ENCODE measurements around the gene SCN3B.

Gene SCN3B

DNA sequence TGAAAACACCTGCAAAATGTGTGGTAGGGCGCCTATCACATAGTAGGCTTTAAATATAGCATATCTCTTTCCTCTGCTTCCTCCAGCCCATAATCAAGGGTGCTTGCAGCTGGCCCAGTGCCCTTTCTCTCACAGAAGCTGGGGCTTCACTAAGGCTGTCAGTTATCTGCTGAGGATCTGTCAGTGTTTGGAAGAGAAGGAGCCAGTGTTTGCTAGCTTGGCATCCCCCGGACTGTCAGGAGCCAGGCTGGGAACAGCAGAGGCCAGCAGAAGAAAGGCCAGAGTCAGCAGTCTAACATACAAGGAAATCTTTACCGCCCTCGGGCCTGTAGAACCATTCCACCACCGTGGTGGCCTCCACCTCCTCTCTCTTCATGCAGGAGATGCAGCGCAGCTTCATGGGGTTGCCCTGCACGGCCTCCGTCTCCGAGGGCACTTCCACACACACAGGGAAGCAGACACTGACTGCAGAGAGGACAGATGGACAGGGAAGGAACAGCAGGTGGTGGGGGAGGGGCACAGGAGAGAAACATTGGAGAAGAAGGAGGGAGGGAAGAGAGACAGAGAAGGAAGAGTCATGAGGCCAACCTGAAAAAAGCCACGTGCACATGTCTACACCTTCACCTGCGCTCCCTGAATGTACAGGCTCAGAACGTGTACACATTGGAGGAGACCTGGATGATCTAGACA, 9.0 kb downstream of the SCN3B start:
- H3K4me3 ChIP-seq (ENCODE audit: low read depth, low read length) = no peak overlapping the region
- TF ChIP-seq, protein P1, sequence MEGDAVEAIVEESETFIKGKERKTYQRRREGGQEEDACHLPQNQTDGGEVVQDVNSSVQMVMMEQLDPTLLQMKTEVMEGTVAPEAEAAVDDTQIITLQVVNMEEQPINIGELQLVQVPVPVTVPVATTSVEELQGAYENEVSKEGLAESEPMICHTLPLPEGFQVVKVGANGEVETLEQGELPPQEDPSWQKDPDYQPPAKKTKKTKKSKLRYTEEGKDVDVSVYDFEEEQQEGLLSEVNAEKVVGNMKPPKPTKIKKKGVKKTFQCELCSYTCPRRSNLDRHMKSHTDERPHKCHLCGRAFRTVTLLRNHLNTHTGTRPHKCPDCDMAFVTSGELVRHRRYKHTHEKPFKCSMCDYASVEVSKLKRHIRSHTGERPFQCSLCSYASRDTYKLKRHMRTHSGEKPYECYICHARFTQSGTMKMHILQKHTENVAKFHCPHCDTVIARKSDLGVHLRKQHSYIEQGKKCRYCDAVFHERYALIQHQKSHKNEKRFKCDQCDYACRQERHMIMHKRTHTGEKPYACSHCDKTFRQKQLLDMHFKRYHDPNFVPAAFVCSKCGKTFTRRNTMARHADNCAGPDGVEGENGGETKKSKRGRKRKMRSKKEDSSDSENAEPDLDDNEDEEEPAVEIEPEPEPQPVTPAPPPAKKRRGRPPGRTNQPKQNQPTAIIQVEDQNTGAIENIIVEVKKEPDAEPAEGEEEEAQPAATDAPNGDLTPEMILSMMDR (IDR thresholded peaks at IDR 0.05; ENCODE audit: insufficient read depth, low read depth, low read length, missing control alignments) = no peak
- DNase-seq (ENCODE audit: low read depth) = no peak

DNA sequence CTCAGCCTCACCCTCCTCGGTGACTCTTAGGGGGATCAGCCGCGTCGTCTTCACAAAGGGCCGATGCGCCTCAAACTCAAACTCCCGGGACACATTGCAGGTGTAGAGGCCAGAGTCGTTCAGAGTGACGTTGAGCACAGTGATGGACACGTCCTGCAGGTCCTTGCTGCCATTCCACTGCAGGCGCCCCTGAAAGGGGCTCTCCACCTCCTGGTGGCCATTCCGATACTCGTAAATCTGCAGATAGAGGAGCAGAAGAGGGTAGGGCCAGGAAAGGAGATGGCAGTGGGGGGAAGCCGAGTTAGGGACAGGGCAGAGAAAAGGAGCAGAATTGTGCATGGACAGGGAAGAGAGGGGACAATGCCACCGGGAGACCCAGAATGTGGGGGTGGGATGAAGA, 12.0 kb downstream of the SCN3B start:
- no peak overlapping the region for H3K4me3 ChIP-seq (ENCODE audit: low read depth, low read length)
- TF ChIP-seq, protein P1 (IDR thresholded peaks at IDR 0.05; ENCODE audit: insufficient read depth, low read depth, low read length, missing control alignments) = no peak

DNA sequence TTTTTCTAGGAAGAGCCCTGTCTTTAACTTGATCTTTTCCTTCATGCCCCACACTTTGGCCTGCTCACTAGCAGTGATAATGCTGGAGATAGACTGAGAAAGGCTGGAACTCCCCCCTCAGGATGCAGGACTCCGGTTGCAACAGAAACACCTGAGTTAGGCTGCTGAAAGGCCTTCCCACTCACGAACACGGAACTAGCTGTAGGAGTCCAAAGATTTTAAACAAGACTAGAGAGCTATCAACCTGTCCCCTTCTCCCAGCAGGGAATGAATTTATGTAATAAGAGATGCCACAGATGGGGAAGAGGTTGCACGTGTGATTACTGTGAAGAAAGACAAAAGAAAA, 13.0 kb downstream of the SCN3B start:
- TF ChIP-seq, protein P1 (IDR thresholded peaks at IDR 0.05; ENCODE audit: insufficient read depth, low read depth, low read length, missing control alignments) = no peak
- no peak for DNase-seq (ENCODE audit: low read depth)
- no peak overlapping the region for H3K4me3 ChIP-seq (ENCODE audit: low read depth, low read length)

More for the DNA sequence above, 12.0 kb downstream of the SCN3B start:
- DNase-seq (ENCODE audit: low read depth) = no peak

DNA sequence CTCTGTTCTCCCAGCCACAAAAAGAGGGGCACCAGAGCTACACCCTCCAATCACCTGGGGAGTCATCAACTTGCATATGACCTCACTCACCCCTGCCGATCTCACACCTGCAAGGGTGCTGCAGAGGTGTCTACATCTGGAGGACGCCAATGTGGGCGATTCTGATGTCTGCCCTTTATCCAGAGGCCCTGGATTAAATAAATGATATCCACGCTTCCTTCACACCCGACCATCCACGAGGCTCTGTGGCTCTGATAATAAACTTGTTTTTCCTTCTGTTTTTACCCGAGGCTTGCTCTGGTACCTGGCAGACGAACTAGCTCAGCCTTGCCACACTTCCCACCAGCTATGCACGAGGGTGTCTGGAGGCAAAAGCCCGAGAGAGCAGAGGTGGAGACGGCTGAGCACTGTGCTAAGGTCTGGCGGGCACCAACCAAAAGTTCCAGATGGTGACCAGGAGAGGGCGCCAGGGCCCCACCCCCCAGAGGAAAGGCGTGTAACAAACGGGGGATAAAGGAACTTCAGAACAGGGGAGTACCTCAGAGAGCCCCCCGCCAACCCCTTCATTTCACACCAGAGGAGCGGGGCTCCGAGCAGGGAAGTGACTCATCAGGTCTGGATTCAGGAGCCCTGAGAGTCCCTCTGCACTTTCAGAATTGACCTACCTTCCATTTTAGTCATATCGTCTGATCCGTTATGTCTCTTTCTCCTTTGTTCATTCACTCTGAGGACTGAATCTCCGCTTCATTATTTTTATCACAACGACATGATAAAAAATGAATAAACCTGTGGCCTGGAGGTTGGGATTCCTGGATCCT, 13.5 kb downstream of the SCN3B start:
- TF ChIP-seq, protein P1 (IDR thresholded peaks at IDR 0.05; ENCODE audit: insufficient read depth, low read depth, low read length, missing control alignments) = peak; percentile 92
- no peak overlapping the region for H3K4me3 ChIP-seq (ENCODE audit: low read depth, low read length)
- DNase-seq (ENCODE audit: low read depth) = peak; percentile 61

DNA sequence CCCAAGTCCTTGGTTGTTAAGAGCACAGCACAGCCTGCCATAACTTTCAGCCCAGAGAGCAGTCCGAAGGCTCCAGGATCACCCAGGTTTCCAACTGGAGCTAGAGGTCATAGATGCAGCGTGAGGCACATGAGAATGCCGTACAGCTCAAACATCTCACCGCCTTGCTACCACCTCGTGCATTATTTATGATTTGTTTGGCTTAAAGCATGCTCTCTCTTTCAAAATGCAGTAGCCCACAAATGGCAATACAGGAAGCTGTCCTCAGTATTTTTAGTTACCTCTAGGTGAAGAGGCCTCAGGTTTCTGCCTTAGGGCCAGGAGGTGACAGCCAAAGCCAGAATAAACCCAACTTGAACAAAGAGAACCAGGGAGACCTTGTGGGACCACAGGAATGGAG, 14.4 kb downstream of the SCN3B start:
- no peak overlapping the region for H3K4me3 ChIP-seq (ENCODE audit: low read depth, low read length)
- TF ChIP-seq, protein P1 (IDR thresholded peaks at IDR 0.05; ENCODE audit: insufficient read depth, low read depth, low read length, missing control alignments) = no peak
- no peak for DNase-seq (ENCODE audit: low read depth)

DNA sequence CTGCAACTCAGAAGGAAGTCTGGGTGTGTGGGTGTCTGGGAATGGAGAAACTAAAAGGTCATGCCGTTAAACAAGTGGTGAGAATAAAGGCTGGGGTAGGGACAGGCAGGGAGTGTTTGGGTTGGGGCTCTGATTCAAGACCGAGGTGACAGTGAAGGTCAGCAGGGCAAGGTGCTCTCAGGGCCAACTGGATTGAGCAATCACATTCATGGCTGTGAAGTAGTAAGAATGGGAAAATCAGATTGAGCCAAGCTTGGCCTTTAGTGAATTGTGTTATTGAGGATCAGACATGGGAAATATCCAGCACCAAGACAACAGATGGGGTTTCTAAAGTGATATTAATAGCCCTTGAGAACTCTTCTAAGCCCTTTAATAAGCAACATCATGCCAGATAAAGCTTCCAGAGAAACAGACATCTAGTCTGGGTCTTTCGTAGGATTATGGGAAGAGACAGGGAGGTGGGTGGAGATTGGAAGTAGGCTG, 24.3 kb downstream of the SCN3B start:
- TF ChIP-seq, protein P1 (IDR thresholded peaks at IDR 0.05; ENCODE audit: insufficient read depth, low read depth, low read length, missing control alignments) = no peak

More for the DNA sequence above, 24.3 kb downstream of the SCN3B start:
- DNase-seq (ENCODE audit: low read depth) = no peak
- no peak overlapping the region for H3K4me3 ChIP-seq (ENCODE audit: low read depth, low read length)
